ENCODE measurements around the gene KLK13.

GRCh38 chr19:51010066-51010795 is 54.7 kb downstream of the KLK13 start:
- TF ChIP-seq POLR2A (IDR thresholded peaks at IDR 0.05) (no peak), CTCF (IDR thresholded peaks at IDR 0.05 in 8 of 11, conservative IDR thresholded peaks at IDR 0.05 in 3 of 11) (no peak), POLR2AphosphoS5 (IDR thresholded peaks at IDR 0.05) (no peak)
